GM23338 (cell line): ENCODE results near the gene TMIGD3. TPM values are rescaled to one million over a fixed set of nuclear protein-coding genes. Genes with fewer than 3 reads are reported as not detected.

Experiments
- ATAC-seq: fragments of 200-7000 bp; cut with Tn5 transposase; 3 replicates; pipeline ENCODE4 v1.9.1; 2020
- DNase-seq: peaks from one replicate; pipeline ENCODE4 v3.0.0-alpha.2; 2015; ENCODE audit warnings: low spot score
- H2AFZ ChIP-seq: fragments of 200-600 bp; sonication (generic); 2 replicates; pipeline ENCODE4 v1.8.0; 2016; ENCODE audit warnings: antibody characterized with exemption, mild to moderate bottlenecking, moderate library complexity
- H3F3A ChIP-seq: fragments of 200-600 bp; sonication (generic); replicated peaks from 2 replicates; pipeline ENCODE4 v1.8.0; 2017; ENCODE audit warnings: antibody characterized with exemption, mixed run types, low read depth
- H3K27ac ChIP-seq: fragments of 200-600 bp; sonication (generic); 2 replicates; pipeline ENCODE4 v1.6.1; 2016; ENCODE audit warnings: low read depth
- H3K27me3 ChIP-seq: fragments of 200-600 bp; sonication (generic); 2 replicates; pipeline ENCODE4 v1.8.0; 2016; ENCODE audit warnings: mild to moderate bottlenecking, mixed run types, moderate library complexity; ENCODE audit not compliant: insufficient read depth
- H3K36me3 ChIP-seq: fragments of 200-600 bp; sonication (generic); 2 replicates; pipeline ENCODE4 v1.8.0; 2016; ENCODE audit warnings: mild to moderate bottlenecking; ENCODE audit not compliant: insufficient read depth
- H3K4me1 ChIP-seq: fragments of 200-600 bp; sonication (generic); 2 replicates; pipeline ENCODE4 v1.8.0; 2016; ENCODE audit warnings: mild to moderate bottlenecking, moderate library complexity; ENCODE audit not compliant: insufficient read depth
- H3K4me2 ChIP-seq: fragments of 200-600 bp; sonication (generic); 2 replicates; pipeline ENCODE4 v1.7.1; 2017; ENCODE audit warnings: mixed run types
- H3K4me3 ChIP-seq: fragments of 200-600 bp; sonication (generic); 2 replicates; pipeline ENCODE4 v1.6.1; 2016; ENCODE audit warnings: mixed run types
- H3K79me2 ChIP-seq: fragments of 200-600 bp; sonication (generic); replicated peaks from 2 replicates; pipeline ENCODE4 v1.8.0; 2017; ENCODE audit warnings: mild to moderate bottlenecking; ENCODE audit not compliant: insufficient read depth
- H3K9me2 ChIP-seq: fragments of 200-600 bp; sonication (generic); 2 replicates; pipeline ENCODE4 v1.8.0; 2017; ENCODE audit not compliant: insufficient read depth
- H4K20me1 ChIP-seq: fragments of 200-600 bp; sonication (generic); replicated peaks from 2 replicates; pipeline ENCODE4 v1.8.0; 2017; ENCODE audit warnings: mild to moderate bottlenecking; ENCODE audit not compliant: insufficient read depth
- H3K27ac Mint-ChIP-seq: 2 replicates; pipeline ENCODE4 v1.8.0; 2020; ENCODE audit warnings: inconsistent platforms, mild to moderate bottlenecking, moderate library complexity, mixed read lengths
- H3K27me3 Mint-ChIP-seq: 3 replicates; pipeline ENCODE4 v1.8.0; 2022; ENCODE audit warnings: low read depth, mild to moderate bottlenecking, moderate library complexity, mixed read lengths, inconsistent platforms; ENCODE audit not compliant: insufficient read depth, poor library complexity
- H3K36me3 Mint-ChIP-seq: 3 replicates; pipeline ENCODE4 v1.8.0; 2021; ENCODE audit warnings: low read depth, mild to moderate bottlenecking, inconsistent platforms, moderate library complexity, mixed read lengths
- H3K4me1 Mint-ChIP-seq: 3 replicates; pipeline ENCODE4 v1.8.0; 2020; ENCODE audit warnings: mild to moderate bottlenecking, inconsistent platforms, mixed read lengths
- H3K4me3 Mint-ChIP-seq: 3 replicates; pipeline ENCODE4 v1.8.0; 2021; ENCODE audit warnings: moderate library complexity, mild to moderate bottlenecking, inconsistent platforms, mixed read lengths
- H3K9me3 Mint-ChIP-seq: 3 replicates; pipeline ENCODE4 v1.8.0; 2020; ENCODE audit warnings: moderate library complexity, mild to moderate bottlenecking, inconsistent platforms, mixed read lengths
- CTCF ChIP-seq, 2 experiments: fragments of 200-600 bp in 1 of 2; sonication (generic) in 1 of 2; conservative IDR thresholded peaks; 2 replicates each; pipeline versions ENCODE4 v1.5.1 to v1.6.1; 2016 to 2017; ENCODE audit warnings: antibody characterized with exemption in 2 of 2, low read depth in 2 of 2, mild to moderate bottlenecking in 2 of 2, moderate library complexity in 1 of 2
- ETS1 ChIP-seq: IDR thresholded peaks from 2 replicates; pipeline ENCODE4 v1.6.1; 2016; ENCODE audit warnings: antibody characterized with exemption
- EZH2 ChIP-seq: fragments of 200-600 bp; sonication (generic); IDR thresholded peaks from one replicate; pipeline ENCODE4 v1.8.0; 2017; ENCODE audit warnings: antibody characterized with exemption, mild to moderate bottlenecking, low read depth; ENCODE audit not compliant: unreplicated experiment
- JUNB ChIP-seq: IDR thresholded peaks from one replicate; pipeline ENCODE4 v1.6.1; 2016; ENCODE audit warnings: antibody characterized with exemption; ENCODE audit not compliant: unreplicated experiment
- NANOG ChIP-seq: IDR thresholded peaks from 2 replicates; pipeline ENCODE4 v1.6.1; 2016; ENCODE audit warnings: antibody characterized with exemption, borderline replicate concordance
- POLR2AphosphoS5 ChIP-seq: IDR thresholded peaks from 2 replicates; pipeline ENCODE4 v1.6.1; 2016; ENCODE audit warnings: antibody characterized with exemption, low read depth
- REST ChIP-seq: IDR thresholded peaks from one replicate; pipeline ENCODE4 v1.6.1; 2018; ENCODE audit warnings: antibody characterized with exemption; ENCODE audit not compliant: unreplicated experiment
- STAT1 ChIP-seq: IDR thresholded peaks from one replicate; pipeline ENCODE4 v1.6.1; 2016; ENCODE audit warnings: antibody characterized with exemption; ENCODE audit not compliant: unreplicated experiment
- ZNF114 ChIP-seq: fragments of 250-450 bp; sonication (Bioruptor Pico); IDR thresholded peaks from 2 replicates; pipeline ENCODE4 v1.5.0; 2020; ENCODE audit warnings: mild to moderate bottlenecking, moderate library complexity
- ZNF331 ChIP-seq: fragments of 250-450 bp; sonication (Bioruptor Pico); IDR thresholded peaks from 2 replicates; pipeline ENCODE4 v1.5.0; 2020; ENCODE audit warnings: low read depth, mild to moderate bottlenecking, moderate library complexity
- polyA plus RNA-seq: library from polyadenylated mRNA; unstranded; fragments of >200 nt; fragmentation: Nextera tagmentation; extraction: Ambion mirVana; gene quantifications from 2 replicates; pipeline ENCODE4 v1.2.1, GENCODE V29; 2016
- total RNA-seq: library from RNA; depleted of rRNA; stranded (reverse); fragments of >200 nt; shearing (Covaris generic); gene quantifications from 2 replicates; pipeline ENCODE4 v1.2.3, GENCODE V29; 2014

The TMIGD3 gene
- total and polyA plus RNA-seq, 2 experiments from 2014 or later = not detected

- no peak for TF ChIP-seq CTCF (conservative IDR thresholded peaks at IDR 0.05; ENCODE audit: low read depth in 2 of 2)
- no peak for TF ChIP-seq JUNB
- no peak for TF ChIP-seq EZH2
- TF ChIP-seq ETS1 = no peak
- TF ChIP-seq REST = no peak
- TF ChIP-seq ZNF114 (CRISPR knock-in tag) = no peak
- TF ChIP-seq NANOG = no peak
- TF ChIP-seq ZNF331 (CRISPR knock-in tag) = no peak
- TF ChIP-seq POLR2AphosphoS5 = no peak
Observed at GRCh38 chr1:111512931-111513330, 9.5 kb upstream of the TMIGD3 start (continued).

GRCh38 chr1:111512132-111512889 is 8.9 kb upstream of the TMIGD3 start:
- TF ChIP-seq CTCF (conservative IDR thresholded peaks at IDR 0.05; ENCODE audit: low read depth in 2 of 2) = no peak
- no peak for TF ChIP-seq STAT1
- H3K79me2 ChIP-seq = no peaks in the 10 kb centered on the region
- H3F3A ChIP-seq = no peaks in the 10 kb centered on the region; the same call in 1 of the 2 replicates
- H3K27ac ChIP-seq = no peak overlapping the region
- no peak overlapping the region for H3K4me3 ChIP-seq
- no peak for ATAC-seq
- peaks cover 15% of the 10 kb centered on the region for H3K4me1 ChIP-seq
- no peak overlapping the region for H2AFZ ChIP-seq
- no peaks in the 10 kb centered on the region for H3K36me3 ChIP-seq
- no peaks in the 10 kb centered on the region for H3K36me3 Mint-ChIP-seq
- H3K27me3 Mint-ChIP-seq = peaks cover 12% of the 10 kb centered on the region
- H3K4me2 ChIP-seq = no peak overlapping the region
- no peaks in the 10 kb centered on the region for H4K20me1 ChIP-seq
- H3K9me2 ChIP-seq = no peaks in the 10 kb centered on the region
- H3K9me3 Mint-ChIP-seq = no peaks in the 10 kb centered on the region
- DNase-seq = no peak
- H3K4me3 Mint-ChIP-seq = no peak overlapping the region
- peaks cover 11% of the 10 kb centered on the region; the same call in 1 of the 2 replicates for H3K27me3 ChIP-seq
- peaks cover 13% of the 10 kb centered on the region for H3K4me1 Mint-ChIP-seq
- no peak overlapping the region for H3K27ac Mint-ChIP-seq
